Measurements from ENCODE around the gene TP53TG3B.
"Not testable (repeated sequence)": the region's sequence is repeated elsewhere in the genome, so short reads cannot be mapped to it uniquely, and the experiment has no call there.

DNA sequence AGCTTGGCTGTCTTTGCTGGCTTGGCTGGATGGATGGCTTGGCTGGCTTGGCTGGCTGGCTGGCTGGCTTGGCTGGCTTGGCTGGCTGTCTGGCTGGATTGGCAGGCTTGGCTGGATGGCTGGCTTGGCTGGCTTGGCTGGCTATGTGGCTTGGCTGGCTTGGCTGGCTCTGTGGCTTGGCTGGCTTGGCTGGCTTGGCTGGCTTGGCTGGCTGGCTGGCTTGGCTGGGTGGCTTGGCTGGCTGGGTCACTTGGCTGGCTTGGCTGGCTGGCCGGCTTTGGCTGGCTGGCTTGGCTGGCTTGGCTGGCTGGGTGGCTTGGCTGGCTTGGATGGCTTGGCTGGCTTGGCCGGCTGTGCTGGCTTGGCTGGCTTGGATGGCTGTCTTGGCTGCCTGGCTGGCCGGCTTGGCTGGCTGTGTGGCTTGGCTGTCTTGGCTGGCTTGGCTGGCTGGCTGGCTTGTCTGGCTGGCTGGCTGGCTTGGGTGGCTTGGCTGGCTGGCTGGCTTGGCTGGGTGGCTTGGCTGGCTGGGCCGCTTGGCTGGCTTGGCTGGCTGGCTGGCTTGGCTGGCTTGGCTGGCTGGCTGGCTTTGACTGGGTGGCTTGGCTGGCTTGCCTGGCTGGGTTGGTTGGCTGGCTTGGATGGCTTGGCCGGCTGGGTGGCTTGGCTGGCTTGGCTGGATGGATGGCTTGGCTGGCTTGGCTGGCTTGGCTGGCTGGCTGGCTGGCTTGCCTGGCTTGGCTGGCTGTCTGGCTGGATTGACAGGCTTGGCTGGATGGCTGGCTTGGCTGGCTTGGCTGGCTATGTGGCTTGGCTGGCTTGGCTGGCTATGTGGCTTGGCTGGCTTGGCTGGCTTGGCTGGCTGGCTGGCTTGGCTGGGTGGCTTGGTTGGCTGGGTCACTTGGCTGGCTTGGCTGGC lies 22.8 kb upstream of the TP53TG3B start:
- TF ChIP-seq, protein P1, sequence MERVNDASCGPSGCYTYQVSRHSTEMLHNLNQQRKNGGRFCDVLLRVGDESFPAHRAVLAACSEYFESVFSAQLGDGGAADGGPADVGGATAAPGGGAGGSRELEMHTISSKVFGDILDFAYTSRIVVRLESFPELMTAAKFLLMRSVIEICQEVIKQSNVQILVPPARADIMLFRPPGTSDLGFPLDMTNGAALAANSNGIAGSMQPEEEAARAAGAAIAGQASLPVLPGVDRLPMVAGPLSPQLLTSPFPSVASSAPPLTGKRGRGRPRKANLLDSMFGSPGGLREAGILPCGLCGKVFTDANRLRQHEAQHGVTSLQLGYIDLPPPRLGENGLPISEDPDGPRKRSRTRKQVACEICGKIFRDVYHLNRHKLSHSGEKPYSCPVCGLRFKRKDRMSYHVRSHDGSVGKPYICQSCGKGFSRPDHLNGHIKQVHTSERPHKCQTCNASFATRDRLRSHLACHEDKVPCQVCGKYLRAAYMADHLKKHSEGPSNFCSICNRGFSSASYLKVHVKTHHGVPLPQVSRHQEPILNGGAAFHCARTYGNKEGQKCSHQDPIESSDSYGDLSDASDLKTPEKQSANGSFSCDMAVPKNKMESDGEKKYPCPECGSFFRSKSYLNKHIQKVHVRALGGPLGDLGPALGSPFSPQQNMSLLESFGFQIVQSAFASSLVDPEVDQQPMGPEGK (CRISPR knock-in tag; IDR thresholded peaks at IDR 0.05; ENCODE audit: borderline replicate concordance), result not testable (repeated sequence)
- not testable (repeated sequence) for TF ChIP-seq SNAI2 (CRISPR knock-in tag; IDR thresholded peaks at IDR 0.05); ARNTL (CRISPR knock-in tag; IDR thresholded peaks at IDR 0.05; ENCODE audit: borderline replicate concordance, low read depth); RARB (CRISPR knock-in tag; IDR thresholded peaks at IDR 0.05); ZC3H10 (CRISPR knock-in tag; IDR thresholded peaks at IDR 0.05); ZNF565 (CRISPR knock-in tag; conservative IDR thresholded peaks at IDR 0.05; ENCODE audit: low read depth); ISL1 (CRISPR knock-in tag; IDR thresholded peaks at IDR 0.05); BACH2 (CRISPR knock-in tag; IDR thresholded peaks at IDR 0.05; ENCODE audit: borderline replicate concordance)
- TF ChIP-seq, protein P2, sequence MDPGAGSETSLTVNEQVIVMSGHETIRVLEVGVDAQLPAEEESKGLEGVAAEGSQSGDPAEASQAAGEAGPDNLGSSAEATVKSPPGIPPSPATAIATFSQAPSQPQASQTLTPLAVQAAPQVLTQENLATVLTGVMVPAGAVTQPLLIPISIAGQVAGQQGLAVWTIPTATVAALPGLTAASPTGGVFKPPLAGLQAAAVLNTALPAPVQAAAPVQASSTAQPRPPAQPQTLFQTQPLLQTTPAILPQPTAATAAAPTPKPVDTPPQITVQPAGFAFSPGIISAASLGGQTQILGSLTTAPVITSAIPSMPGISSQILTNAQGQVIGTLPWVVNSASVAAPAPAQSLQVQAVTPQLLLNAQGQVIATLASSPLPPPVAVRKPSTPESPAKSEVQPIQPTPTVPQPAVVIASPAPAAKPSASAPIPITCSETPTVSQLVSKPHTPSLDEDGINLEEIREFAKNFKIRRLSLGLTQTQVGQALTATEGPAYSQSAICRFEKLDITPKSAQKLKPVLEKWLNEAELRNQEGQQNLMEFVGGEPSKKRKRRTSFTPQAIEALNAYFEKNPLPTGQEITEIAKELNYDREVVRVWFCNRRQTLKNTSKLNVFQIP (CRISPR knock-in tag; IDR thresholded peaks at IDR 0.05; ENCODE audit: borderline replicate concordance, low read depth), result not testable (repeated sequence)

Data from SK-N-SH treated with all-trans-retinoic acid at 6 μM for 48 hours (cell line).